ENCODE results near the gene CEP290. TPM values are rescaled to one million over a fixed set of nuclear protein-coding genes. Genes with fewer than 3 reads are reported as not detected.

The CEP290 gene
- total and polyA plus RNA-seq, 2 experiments from 2014 or later = 17.3 to 25.7 TPM

DNA sequence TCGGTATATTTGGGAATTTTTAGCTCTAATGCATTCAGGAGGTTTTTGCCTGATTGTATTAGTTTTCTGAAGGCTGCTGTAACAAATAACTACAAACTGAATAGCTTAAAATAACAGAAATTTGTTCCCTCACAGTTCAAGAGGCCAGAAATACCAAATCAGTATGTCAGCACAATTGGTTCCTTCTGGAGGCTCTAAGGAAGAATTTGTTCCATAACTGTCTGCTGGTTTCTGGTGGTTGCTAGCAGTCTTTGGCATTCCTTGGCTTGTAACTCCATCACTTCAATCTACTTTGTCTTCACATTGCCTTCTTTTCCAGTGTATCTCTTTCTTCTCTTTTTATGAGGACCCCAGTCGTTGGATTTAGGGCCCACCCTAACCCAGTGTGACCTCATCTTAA lies 21.5 kb upstream of the CEP290 start:
- no peak for DNase-seq (ENCODE audit: low spot score)
- Histone ChIP-seq H3K9me2 (ENCODE audit: insufficient read depth) (no peaks in the 10 kb centered on the region), H3K4me1 (ENCODE audit: insufficient read depth) (peaks cover 14% of the 10 kb centered on the region; the same call in 1 of the 2 replicates), H3K27ac (ENCODE audit: low read depth) (no peak overlapping the region), H3F3A (replicated peaks; ENCODE audit: low read depth) (no peaks in the 10 kb centered on the region), H3K36me3 (ENCODE audit: insufficient read depth) (peaks cover 10% of the 10 kb centered on the region; the same call in 1 of the 2 replicates), H3K27me3 (ENCODE audit: insufficient read depth) (no peaks in the 10 kb centered on the region), H3K4me2 (no peak overlapping the region), H3K4me3 (no peak overlapping the region), H2AFZ (no peak overlapping the region), H3K79me2 (replicated peaks; ENCODE audit: insufficient read depth) (no peaks in the 10 kb centered on the region; the same call in 1 of the 2 replicates), H4K20me1 (replicated peaks; ENCODE audit: insufficient read depth) (no peaks in the 10 kb centered on the region)
- Mint-ChIP-seq H3K4me3 (no peak overlapping the region), H3K27ac (no peak overlapping the region), H3K9me3 (no peaks in the 10 kb centered on the region), H3K27me3 (ENCODE audit: insufficient read depth, low read depth, poor library complexity) (no peaks in the 10 kb centered on the region), H3K36me3 (ENCODE audit: low read depth) (peaks cover 38% of the 10 kb centered on the region), H3K4me1 (peaks cover 16% of the 10 kb centered on the region; the same call in 2 of the 3 replicates)
- TF ChIP-seq EZH2phosphoT487 (IDR thresholded peaks at IDR 0.05; ENCODE audit: unreplicated experiment) = no peak
- no peak for ATAC-seq

DNA sequence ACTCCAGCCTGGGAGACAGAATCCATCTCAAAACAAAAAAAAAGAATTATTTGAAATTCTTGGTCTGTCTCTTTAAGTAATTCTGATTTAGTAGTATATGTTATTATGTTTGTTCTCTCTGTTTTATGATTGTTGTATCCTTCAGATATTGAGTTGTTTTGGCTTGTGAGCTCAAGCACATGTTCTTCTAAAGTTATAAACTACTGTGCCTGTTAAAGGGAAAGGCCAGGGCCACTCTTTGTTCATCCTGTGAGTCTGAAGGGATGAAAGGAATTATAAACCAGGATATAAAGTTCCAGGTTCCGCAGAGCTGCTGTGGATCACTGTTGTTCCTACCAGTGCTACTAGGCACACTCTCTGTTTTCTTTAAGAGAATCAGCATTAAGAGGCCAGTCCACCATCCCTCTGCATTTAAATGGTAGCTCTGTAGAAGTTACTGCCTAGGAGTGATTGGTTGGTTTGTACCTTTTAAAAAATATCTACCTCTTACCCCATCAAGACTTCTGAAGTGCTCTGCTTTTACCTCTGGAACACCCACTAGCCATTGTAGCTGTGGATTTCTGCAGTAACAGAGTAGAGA lies 14.3 kb upstream of the CEP290 start:
- Mint-ChIP-seq H3K27ac (peak overlapping the region; percentile 64), H3K9me3 (no peaks in the 10 kb centered on the region), H3K27me3 (ENCODE audit: insufficient read depth, low read depth, poor library complexity) (no peaks in the 10 kb centered on the region), H3K4me3 (no peak overlapping the region), H3K4me1 (peaks cover 42% of the 10 kb centered on the region), H3K36me3 (ENCODE audit: low read depth) (peaks cover 3% of the 10 kb centered on the region)
- Histone ChIP-seq H3K4me1 (ENCODE audit: insufficient read depth) (peaks cover 37% of the 10 kb centered on the region), H3K27me3 (ENCODE audit: insufficient read depth) (no peaks in the 10 kb centered on the region), H3F3A (replicated peaks; ENCODE audit: low read depth) (no peaks in the 10 kb centered on the region), H3K4me2 (no peak overlapping the region; the same call in 1 of the 2 replicates), H3K4me3 (no peak overlapping the region), H3K36me3 (ENCODE audit: insufficient read depth) (no peaks in the 10 kb centered on the region), H2AFZ (no peak overlapping the region), H3K9me2 (ENCODE audit: insufficient read depth) (no peaks in the 10 kb centered on the region), H3K79me2 (replicated peaks; ENCODE audit: insufficient read depth) (peaks cover 26% of the 10 kb centered on the region), H3K27ac (ENCODE audit: low read depth) (no peak overlapping the region), H4K20me1 (replicated peaks; ENCODE audit: insufficient read depth) (no peaks in the 10 kb centered on the region; the same call in 1 of the 2 replicates)
- ATAC-seq (peak; percentile 70), DNase-seq (ENCODE audit: low spot score) (no peak)
- no peak for TF ChIP-seq EZH2 (IDR thresholded peaks at IDR 0.05; ENCODE audit: low read depth, unreplicated experiment)
- TF ChIP-seq, protein P1, sequence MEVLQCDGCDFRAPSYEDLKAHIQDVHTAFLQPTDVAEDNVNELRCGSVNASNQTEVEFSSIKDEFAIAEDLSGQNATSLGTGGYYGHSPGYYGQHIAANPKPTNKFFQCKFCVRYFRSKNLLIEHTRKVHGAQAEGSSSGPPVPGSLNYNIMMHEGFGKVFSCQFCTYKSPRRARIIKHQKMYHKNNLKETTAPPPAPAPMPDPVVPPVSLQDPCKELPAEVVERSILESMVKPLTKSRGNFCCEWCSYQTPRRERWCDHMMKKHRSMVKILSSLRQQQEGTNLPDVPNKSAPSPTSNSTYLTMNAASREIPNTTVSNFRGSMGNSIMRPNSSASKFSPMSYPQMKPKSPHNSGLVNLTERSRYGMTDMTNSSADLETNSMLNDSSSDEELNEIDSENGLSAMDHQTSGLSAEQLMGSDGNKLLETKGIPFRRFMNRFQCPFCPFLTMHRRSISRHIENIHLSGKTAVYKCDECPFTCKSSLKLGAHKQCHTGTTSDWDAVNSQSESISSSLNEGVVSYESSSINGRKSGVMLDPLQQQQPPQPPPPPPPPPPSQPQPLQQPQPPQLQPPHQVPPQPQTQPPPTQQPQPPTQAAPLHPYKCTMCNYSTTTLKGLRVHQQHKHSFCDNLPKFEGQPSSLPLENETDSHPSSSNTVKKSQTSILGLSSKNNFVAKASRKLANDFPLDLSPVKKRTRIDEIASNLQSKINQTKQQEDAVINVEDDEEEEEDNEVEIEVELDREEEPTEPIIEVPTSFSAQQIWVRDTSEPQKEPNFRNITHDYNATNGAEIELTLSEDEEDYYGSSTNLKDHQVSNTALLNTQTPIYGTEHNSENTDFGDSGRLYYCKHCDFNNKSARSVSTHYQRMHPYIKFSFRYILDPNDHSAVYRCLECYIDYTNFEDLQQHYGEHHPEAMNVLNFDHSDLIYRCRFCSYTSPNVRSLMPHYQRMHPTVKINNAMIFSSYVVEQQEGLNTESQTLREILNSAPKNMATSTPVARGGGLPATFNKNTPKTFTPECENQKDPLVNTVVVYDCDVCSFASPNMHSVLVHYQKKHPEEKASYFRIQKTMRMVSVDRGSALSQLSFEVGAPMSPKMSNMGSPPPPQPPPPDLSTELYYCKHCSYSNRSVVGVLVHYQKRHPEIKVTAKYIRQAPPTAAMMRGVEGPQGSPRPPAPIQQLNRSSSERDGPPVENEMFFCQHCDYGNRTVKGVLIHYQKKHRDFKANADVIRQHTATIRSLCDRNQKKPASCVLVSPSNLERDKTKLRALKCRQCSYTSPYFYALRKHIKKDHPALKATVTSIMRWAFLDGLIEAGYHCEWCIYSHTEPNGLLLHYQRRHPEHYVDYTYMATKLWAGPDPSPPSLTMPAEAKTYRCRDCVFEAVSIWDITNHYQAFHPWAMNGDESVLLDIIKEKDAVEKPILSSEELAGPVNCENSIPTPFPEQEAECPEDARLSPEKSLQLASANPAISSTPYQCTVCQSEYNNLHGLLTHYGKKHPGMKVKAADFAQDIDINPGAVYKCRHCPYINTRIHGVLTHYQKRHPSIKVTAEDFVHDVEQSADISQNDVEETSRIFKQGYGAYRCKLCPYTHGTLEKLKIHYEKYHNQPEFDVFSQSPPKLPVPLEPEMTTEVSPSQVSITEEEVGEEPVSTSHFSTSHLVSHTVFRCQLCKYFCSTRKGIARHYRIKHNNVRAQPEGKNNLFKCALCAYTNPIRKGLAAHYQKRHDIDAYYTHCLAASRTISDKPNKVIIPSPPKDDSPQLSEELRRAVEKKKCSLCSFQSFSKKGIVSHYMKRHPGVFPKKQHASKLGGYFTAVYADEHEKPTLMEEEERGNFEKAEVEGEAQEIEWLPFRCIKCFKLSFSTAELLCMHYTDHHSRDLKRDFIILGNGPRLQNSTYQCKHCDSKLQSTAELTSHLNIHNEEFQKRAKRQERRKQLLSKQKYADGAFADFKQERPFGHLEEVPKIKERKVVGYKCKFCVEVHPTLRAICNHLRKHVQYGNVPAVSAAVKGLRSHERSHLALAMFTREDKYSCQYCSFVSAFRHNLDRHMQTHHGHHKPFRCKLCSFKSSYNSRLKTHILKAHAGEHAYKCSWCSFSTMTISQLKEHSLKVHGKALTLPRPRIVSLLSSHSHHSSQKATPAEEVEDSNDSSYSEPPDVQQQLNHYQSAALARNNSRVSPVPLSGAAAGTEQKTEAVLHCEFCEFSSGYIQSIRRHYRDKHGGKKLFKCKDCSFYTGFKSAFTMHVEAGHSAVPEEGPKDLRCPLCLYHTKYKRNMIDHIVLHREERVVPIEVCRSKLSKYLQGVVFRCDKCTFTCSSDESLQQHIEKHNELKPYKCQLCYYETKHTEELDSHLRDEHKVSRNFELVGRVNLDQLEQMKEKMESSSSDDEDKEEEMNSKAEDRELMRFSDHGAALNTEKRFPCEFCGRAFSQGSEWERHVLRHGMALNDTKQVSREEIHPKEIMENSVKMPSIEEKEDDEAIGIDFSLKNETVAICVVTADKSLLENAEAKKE (CRISPR knock-in tag; IDR thresholded peaks at IDR 0.05) = no peak
- TF ChIP-seq, protein P2, sequence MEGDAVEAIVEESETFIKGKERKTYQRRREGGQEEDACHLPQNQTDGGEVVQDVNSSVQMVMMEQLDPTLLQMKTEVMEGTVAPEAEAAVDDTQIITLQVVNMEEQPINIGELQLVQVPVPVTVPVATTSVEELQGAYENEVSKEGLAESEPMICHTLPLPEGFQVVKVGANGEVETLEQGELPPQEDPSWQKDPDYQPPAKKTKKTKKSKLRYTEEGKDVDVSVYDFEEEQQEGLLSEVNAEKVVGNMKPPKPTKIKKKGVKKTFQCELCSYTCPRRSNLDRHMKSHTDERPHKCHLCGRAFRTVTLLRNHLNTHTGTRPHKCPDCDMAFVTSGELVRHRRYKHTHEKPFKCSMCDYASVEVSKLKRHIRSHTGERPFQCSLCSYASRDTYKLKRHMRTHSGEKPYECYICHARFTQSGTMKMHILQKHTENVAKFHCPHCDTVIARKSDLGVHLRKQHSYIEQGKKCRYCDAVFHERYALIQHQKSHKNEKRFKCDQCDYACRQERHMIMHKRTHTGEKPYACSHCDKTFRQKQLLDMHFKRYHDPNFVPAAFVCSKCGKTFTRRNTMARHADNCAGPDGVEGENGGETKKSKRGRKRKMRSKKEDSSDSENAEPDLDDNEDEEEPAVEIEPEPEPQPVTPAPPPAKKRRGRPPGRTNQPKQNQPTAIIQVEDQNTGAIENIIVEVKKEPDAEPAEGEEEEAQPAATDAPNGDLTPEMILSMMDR (conservative IDR thresholded peaks at IDR 0.05; ENCODE audit: low read depth in 2 of 2) = no peak
- TF ChIP-seq JUNB (IDR thresholded peaks at IDR 0.05; ENCODE audit: unreplicated experiment) = no peak
- no peak for TF ChIP-seq ZNF331 (CRISPR knock-in tag; IDR thresholded peaks at IDR 0.05; ENCODE audit: low read depth)
- no peak for TF ChIP-seq EZH2phosphoT487 (IDR thresholded peaks at IDR 0.05; ENCODE audit: unreplicated experiment)
- TF ChIP-seq, protein P3, sequence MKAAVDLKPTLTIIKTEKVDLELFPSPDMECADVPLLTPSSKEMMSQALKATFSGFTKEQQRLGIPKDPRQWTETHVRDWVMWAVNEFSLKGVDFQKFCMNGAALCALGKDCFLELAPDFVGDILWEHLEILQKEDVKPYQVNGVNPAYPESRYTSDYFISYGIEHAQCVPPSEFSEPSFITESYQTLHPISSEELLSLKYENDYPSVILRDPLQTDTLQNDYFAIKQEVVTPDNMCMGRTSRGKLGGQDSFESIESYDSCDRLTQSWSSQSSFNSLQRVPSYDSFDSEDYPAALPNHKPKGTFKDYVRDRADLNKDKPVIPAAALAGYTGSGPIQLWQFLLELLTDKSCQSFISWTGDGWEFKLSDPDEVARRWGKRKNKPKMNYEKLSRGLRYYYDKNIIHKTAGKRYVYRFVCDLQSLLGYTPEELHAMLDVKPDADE (IDR thresholded peaks at IDR 0.05) = no peak
- TF ChIP-seq CREB1 (CRISPR knock-in tag; IDR thresholded peaks at IDR 0.05; ENCODE audit: low read depth) = no peak
- TF ChIP-seq NANOG (IDR thresholded peaks at IDR 0.05; ENCODE audit: borderline replicate concordance) = no peak
- no peak for TF ChIP-seq STAT1 (IDR thresholded peaks at IDR 0.05; ENCODE audit: unreplicated experiment)
- TF ChIP-seq ZNF114 (CRISPR knock-in tag; IDR thresholded peaks at IDR 0.05) = no peak

All from GM23338 (cell line).